Smooth muscle cell (in vitro differentiated cells): Measurements from ENCODE around the gene EMILIN1. TPM values are rescaled to one million over a fixed set of nuclear protein-coding genes. Genes with fewer than 3 reads are reported as not detected.
"Not testable (repeated sequence)": the region's sequence is repeated elsewhere in the genome, so short reads cannot be mapped to it uniquely, and the experiment has no call there.

Experiments used
- DNase-seq: peaks from one replicate; lab custom pipeline; 2025; ENCODE audit not compliant: unreplicated experiment; lab: John Stamatoyannopoulos, UW
- H2AFZ ChIP-seq: fragments of 200-600 bp; sonication (generic); 2 replicates; pipeline ENCODE4 v1.6.0; 2016; ENCODE audit warnings: antibody characterized with exemption, low read depth, mild to moderate bottlenecking
- H3F3A ChIP-seq: fragments of 200-600 bp; sonication (generic); 2 replicates; pipeline ENCODE4 v1.6.0; 2017; ENCODE audit warnings: antibody characterized with exemption, low read depth
- H3K27ac ChIP-seq: fragments of 200-600 bp; sonication (generic); 2 replicates; pipeline ENCODE4 v1.5.1; 2016; ENCODE audit warnings: low read depth, mild to moderate bottlenecking
- H3K27me3 ChIP-seq: fragments of 200-600 bp; sonication (generic); 2 replicates; pipeline ENCODE4 v1.6.1; 2016; ENCODE audit warnings: low read depth, mild to moderate bottlenecking
- H3K36me3 ChIP-seq: fragments of 200-600 bp; sonication (generic); 2 replicates; pipeline ENCODE4 v1.5.1; 2016; ENCODE audit warnings: low read depth
- H3K4me1 ChIP-seq: fragments of 200-600 bp; sonication (generic); 2 replicates; pipeline ENCODE4 v1.5.1; 2016; ENCODE audit warnings: low read depth
- H3K4me2 ChIP-seq: fragments of 200-600 bp; sonication (generic); 2 replicates; pipeline ENCODE4 v1.6.0; 2016; ENCODE audit warnings: mild to moderate bottlenecking
- H3K4me3 ChIP-seq: fragments of 200-600 bp; sonication (generic); 2 replicates; pipeline ENCODE4 v1.5.1; 2016; ENCODE audit warnings: mild to moderate bottlenecking
- H3K79me2 ChIP-seq: fragments of 200-600 bp; sonication (generic); 2 replicates; pipeline ENCODE4 v1.6.0; 2016; ENCODE audit warnings: low read depth, mild to moderate bottlenecking
- H3K9ac ChIP-seq: fragments of 200-600 bp; sonication (generic); 2 replicates; pipeline ENCODE4 v1.6.0; 2016; ENCODE audit warnings: low read depth
- H3K9me3 ChIP-seq: fragments of 200-600 bp; sonication (generic); replicated peaks from 2 replicates; pipeline ENCODE4 v1.5.1; 2016; ENCODE audit warnings: low read depth
- H4K20me1 ChIP-seq: fragments of 200-600 bp; sonication (generic); 2 replicates; pipeline ENCODE4 v1.6.0; 2016; ENCODE audit warnings: low read depth
- CTCF ChIP-seq: fragments of 200-600 bp; sonication (generic); IDR thresholded peaks from 2 replicates; pipeline ENCODE4 v1.5.1; 2017; ENCODE audit warnings: borderline replicate concordance, mild to moderate bottlenecking, antibody characterized with exemption; ENCODE audit not compliant: insufficient read depth, poor library complexity, severe bottlenecking
- WGBS: methylation state at CpG from one replicate; pipeline ENCODE4 v1.1.7; 2016; ENCODE audit warnings: low lambda C conversion rate; 5-methylcytosine and 5-hydroxymethylcytosine counted together
- polyA plus RNA-seq: library from polyadenylated mRNA; unstranded; fragments of >200 nt; fragmentation: Nextera tagmentation; extraction: Ambion mirVana; gene quantifications from 2 replicates; pipeline ENCODE4 v1.2.1, GENCODE V29; 2016
- total RNA-seq: library from RNA; depleted of rRNA; stranded (reverse); fragments of >200 nt; gene quantifications from 2 replicates; pipeline ENCODE4 v1.2.3, GENCODE V29; 2014

The EMILIN1 gene
- total and polyA plus RNA-seq, 2 experiments from 2014 or later = 111 to 518 TPM

DNA sequence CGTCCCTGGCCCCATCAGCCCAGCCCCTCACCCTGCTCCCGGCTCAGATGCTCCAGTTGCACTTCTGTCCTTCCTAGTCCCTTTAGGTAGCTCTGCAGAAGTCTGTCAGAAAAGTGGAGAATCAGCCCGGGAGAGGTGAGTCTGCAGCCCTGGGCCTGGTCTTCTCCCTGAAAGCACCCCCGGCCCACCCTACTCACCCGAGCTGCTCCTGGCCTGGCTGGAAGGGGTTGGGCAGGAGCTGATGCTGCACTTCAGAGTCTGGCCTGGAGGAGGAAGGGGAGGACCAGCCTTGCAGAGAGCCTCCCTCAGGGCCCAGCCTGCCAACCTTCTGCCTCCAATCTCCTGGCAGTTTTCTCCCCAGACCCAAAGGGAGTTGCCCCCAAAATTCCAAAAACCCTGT lies 23.9 kb downstream of the EMILIN1 start:
- Histone ChIP-seq H3K4me1 (no peaks in the 10 kb centered on the region), H3K27me3 (peaks cover 21% of the 10 kb centered on the region), H3K4me2 (no peak overlapping the region), H3K9me3 (no peaks in the 10 kb centered on the region), H3K36me3 (no peaks in the 10 kb centered on the region), H3K9ac (no peak overlapping the region), H4K20me1 (no peaks in the 10 kb centered on the region), H2AFZ (no peak overlapping the region), H3K27ac (no peak overlapping the region), H3K79me2 (no peaks in the 10 kb centered on the region), H3K4me3 (no peak overlapping the region), H3F3A (no peaks in the 10 kb centered on the region)
- WGBS = 91% methylated on average over 5 of the region's 5 CpGs
- TF ChIP-seq CTCF = no peak
- DNase-seq = no peak

DNA sequence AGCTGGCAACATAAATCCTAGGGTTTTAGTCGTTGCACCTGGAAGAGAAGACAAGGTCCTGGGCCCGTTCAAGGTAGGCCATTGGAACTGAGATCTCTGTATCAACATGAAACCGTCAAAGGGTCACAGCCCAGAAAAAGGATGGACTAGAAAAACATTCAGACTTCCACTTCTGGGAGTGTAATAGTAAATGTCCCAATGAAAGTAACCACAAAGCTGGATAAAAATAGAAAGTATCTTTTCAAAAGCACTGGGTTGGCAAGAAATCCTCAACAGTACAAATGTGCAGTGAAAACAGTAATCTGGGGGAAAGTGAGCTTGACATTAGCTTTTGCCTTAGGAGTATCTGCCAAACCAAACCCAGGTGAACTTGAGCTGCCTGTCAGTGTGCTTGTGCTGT lies 27.6 kb downstream of the EMILIN1 start:
- no peak overlapping the region for H3K27ac ChIP-seq
- H2AFZ ChIP-seq = no peak overlapping the region
- no peaks in the 10 kb centered on the region for H3K9me3 ChIP-seq
- H3K9ac ChIP-seq = no peak overlapping the region
- H4K20me1 ChIP-seq = no peaks in the 10 kb centered on the region
- no peaks in the 10 kb centered on the region for H3K79me2 ChIP-seq
- H3F3A ChIP-seq = no peaks in the 10 kb centered on the region
- no peak for TF ChIP-seq CTCF
- H3K36me3 ChIP-seq = no peaks in the 10 kb centered on the region
- WGBS = 86% methylated on average over 3 of the region's 3 CpGs
- no peak for DNase-seq
- no peak overlapping the region for H3K4me3 ChIP-seq
- H3K4me1 ChIP-seq = no peaks in the 10 kb centered on the region
- H3K27me3 ChIP-seq = peaks cover 21% of the 10 kb centered on the region
- no peak overlapping the region for H3K4me2 ChIP-seq

DNA sequence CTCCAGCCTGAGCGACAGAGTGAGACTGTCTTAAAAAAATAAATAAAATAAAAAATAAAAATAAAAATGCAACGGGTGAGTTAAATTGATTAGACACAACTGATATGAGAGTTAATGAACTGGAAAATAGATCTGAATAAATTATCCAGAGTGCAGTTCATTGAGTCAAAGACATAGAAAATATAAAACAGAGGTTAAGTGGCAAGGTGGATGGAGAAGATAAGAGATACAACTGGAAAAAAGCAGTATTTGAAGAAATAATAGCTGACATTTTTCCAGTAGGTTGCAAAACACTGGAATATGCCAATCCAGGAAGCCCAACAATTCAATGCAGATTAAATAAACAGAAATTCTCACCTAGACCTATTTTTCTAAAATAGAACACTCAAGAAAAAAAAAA lies 29.8 kb downstream of the EMILIN1 start:
- H3K4me1 ChIP-seq = no peaks in the 10 kb centered on the region
- no peaks in the 10 kb centered on the region for H4K20me1 ChIP-seq
- no peak for TF ChIP-seq CTCF
- no peak overlapping the region for H3K27ac ChIP-seq
- no peaks in the 10 kb centered on the region for H3K79me2 ChIP-seq
- no peak overlapping the region for H3K9ac ChIP-seq
- peaks cover 9% of the 10 kb centered on the region for H3K27me3 ChIP-seq
- DNase-seq = no peak
- H3K4me3 ChIP-seq = no peak overlapping the region
- no peaks in the 10 kb centered on the region for H3K36me3 ChIP-seq
- H3K9me3 ChIP-seq = no peaks in the 10 kb centered on the region
- H3F3A ChIP-seq = no peaks in the 10 kb centered on the region
- no peak overlapping the region for H2AFZ ChIP-seq
- 95% methylated on average over 2 of the region's 2 CpGs for WGBS
- no peak overlapping the region for H3K4me2 ChIP-seq

DNA sequence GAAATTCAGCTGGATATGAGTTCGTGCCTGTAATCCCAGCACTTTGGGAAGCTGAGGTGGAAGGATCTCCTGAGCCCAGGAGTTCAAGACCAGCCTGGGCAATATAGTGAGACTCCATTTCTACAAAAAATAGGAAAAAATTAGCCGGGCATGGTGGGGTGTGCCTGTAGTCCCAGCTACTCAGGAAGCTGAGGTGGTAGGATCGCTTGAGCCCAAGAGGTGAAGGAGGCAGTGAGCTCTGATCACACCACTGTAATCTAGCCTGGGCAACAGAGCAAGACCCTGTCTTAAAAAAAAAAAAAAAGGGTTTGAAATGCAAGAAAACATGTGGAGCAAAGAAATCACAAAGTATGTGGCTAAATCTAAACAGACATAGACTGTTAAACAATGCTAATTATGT lies 30.7 kb downstream of the EMILIN1 start:
- 97% methylated on average over 3 of the region's 3 CpGs for WGBS

DNA sequence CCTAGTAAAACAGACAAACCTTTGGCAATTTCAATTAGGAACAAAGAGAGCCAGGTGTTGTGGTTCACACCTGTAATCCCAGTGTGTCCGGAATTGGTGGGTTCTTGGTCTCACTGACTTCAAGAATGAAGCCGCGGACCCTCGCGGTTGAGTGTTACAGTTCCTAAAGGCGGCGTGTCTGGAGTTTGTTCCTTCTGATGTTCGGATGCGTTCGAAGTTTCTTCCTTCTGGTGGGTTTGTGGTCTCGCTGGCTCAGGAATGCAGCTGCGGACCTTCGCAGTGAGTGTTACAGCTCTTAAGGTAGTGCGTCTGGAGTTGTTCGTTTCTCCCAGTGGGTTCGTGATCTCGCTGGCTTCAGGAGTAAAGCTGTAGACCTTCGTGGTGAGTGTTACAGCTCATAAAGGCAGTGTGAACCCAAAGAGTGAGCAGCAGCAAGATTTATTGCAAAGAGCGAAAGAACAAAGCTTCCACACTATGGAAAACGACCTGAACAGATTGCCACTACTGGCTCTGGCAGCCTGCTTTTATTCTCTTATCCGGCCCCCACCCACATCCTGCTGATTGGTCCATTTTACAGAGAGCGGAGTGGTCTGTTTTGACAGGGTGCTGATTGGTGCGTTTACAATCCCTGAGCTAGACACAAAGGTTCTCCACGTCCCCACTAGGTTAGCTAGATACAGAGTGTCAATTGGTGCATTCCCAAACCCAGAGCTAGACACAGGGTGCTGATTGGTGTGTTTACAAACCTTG lies 32.4 kb downstream of the EMILIN1 start:
- DNase-seq, H3K4me3 ChIP-seq: not testable (repeated sequence)
- 89% methylated on average over 24 of the region's 24 CpGs for WGBS

More for the DNA sequence above, 30.7 kb downstream of the EMILIN1 start:
- H3K36me3 ChIP-seq = no peaks in the 10 kb centered on the region
- H3K27me3 ChIP-seq = peaks cover 9% of the 10 kb centered on the region
- DNase-seq = no peak
- H3K79me2 ChIP-seq = no peaks in the 10 kb centered on the region
- no peaks in the 10 kb centered on the region for H4K20me1 ChIP-seq
- H3K9me3 ChIP-seq = no peaks in the 10 kb centered on the region
- no peak overlapping the region for H3K9ac ChIP-seq
- H3K4me3 ChIP-seq = no peak overlapping the region
- TF ChIP-seq CTCF = no peak
- H3K4me2 ChIP-seq = no peak overlapping the region
- H3K4me1 ChIP-seq = no peaks in the 10 kb centered on the region
- H3F3A ChIP-seq = no peaks in the 10 kb centered on the region
- no peak overlapping the region for H3K27ac ChIP-seq
- H2AFZ ChIP-seq = no peak overlapping the region

More for the DNA sequence above, 32.4 kb downstream of the EMILIN1 start:
- H3K9ac ChIP-seq, H3K27me3 ChIP-seq, H3K4me2 ChIP-seq, H3F3A ChIP-seq, H4K20me1 ChIP-seq, H3K27ac ChIP-seq, H3K9me3 ChIP-seq, H3K79me2 ChIP-seq, H3K4me1 ChIP-seq, H2AFZ ChIP-seq, H3K36me3 ChIP-seq: not testable (repeated sequence)
